ENCODE results near the gene SSBP1.

The SSBP1 gene

GRCh38 chr7:141785706-141786552 lies 47.8 kb downstream of the SSBP1 start:
- peak; percentile 38 for DNase-seq

DNA sequence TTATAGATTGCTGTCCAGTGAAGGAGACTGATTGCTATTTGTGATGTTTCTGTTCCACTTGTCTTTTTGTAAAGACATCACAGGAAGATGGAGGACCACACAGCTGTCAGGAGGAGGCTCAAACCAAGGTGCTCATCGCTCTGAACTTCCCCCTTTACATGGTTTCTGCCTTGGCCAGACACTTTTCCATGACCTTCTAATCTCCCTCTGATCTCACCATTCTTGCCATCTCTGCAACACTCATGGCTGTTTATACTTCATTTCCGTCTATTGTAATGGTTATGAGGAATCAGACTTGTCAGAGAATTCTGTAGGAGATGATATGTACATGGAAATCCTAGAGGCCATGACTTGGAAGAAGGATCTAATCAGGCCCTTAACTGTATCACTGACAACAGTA lies 50.1 kb downstream of the SSBP1 start:
- no peak for DNase-seq

GRCh38 chr7:141789917-141790316 lies 51.8 kb downstream of the SSBP1 start, which contains the start of gene TAS2R5:
TAS2R5 (plus strand) TSS chr7:141790217; CDS start chr7:141790362, 145 bp downstream.
- no peak for DNase-seq

DNA sequence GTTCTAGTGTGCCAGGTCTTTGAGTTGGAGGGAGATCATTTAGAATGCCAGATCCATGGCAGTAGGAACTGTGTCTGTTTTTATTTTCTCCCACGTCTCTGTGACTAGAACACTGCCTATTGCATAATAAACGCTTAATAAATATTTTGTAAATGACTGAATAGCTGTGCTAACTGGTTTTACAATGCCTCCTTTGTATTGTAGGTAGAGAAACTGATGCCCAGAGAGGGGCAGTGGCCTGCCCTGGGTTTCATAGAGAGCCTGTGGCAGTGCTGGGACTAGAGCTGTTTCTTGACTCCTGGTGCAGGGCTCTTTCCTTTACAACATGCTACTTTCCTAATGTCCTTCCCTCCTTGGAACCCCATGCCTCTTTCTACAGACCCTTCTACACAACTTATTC lies 54.4 kb downstream of the SSBP1 start:
- no peak for DNase-seq

All from MV-4-11 (cell line).